RWPE2 (cell line): ENCODE data around the gene EXT2.

Source experiments
- ATAC-seq: fragments of 200-7000 bp; cut with Tn5 transposase; 3 replicates; pipeline ENCODE4 v1.9.1; 2021; ENCODE audit warnings: low read depth
- DNase-seq: peaks from one replicate; pipeline ENCODE4 v3.0.0-alpha.2; 2020; ENCODE audit warnings: low spot score
- H3K27ac ChIP-seq: fragments of 450-650 bp; 2 replicates; pipeline ENCODE4 v1.5.1; 2017; ENCODE audit warnings: mild to moderate bottlenecking; ENCODE audit not compliant: poor library complexity, severe bottlenecking
- H3K27me3 ChIP-seq: fragments of 250-450 bp; sonication (Bioruptor Pico); 2 replicates; pipeline ENCODE4 v1.5.1; 2021; ENCODE audit warnings: mild to moderate bottlenecking, moderate library complexity; ENCODE audit not compliant: insufficient read depth, poor library complexity, severe bottlenecking
- H3K36me3 ChIP-seq: fragments of 250-450 bp; sonication (Bioruptor Pico); 2 replicates; pipeline ENCODE4 v1.5.1; 2020; ENCODE audit warnings: low read depth, mild to moderate bottlenecking, moderate library complexity
- H3K4me1 ChIP-seq: fragments of 250-450 bp; sonication (Bioruptor Pico); 2 replicates; pipeline ENCODE4 v1.5.1; 2021; ENCODE audit warnings: mild to moderate bottlenecking, moderate library complexity; ENCODE audit not compliant: insufficient read depth, poor library complexity, severe bottlenecking
- H3K4me3 ChIP-seq: fragments of 250-450 bp; sonication (Bioruptor Pico); 2 replicates; pipeline ENCODE4 v1.5.1; 2021; ENCODE audit warnings: mild to moderate bottlenecking, moderate library complexity; ENCODE audit not compliant: severe bottlenecking
- H3K9me3 ChIP-seq: fragments of 250-450 bp; sonication (Bioruptor Pico); 2 replicates; pipeline ENCODE4 v1.5.1; 2021; ENCODE audit warnings: mild to moderate bottlenecking, moderate library complexity; ENCODE audit not compliant: severe bottlenecking
- CTCF ChIP-seq: fragments of 450-650 bp; IDR thresholded peaks from one replicate; pipeline ENCODE4 v1.5.1; 2017; ENCODE audit warnings: mild to moderate bottlenecking, moderate library complexity; ENCODE audit not compliant: poor library complexity, severe bottlenecking

Gene EXT2

GRCh38 chr11:44198146-44198724 is 102.8 kb downstream of the EXT2 start:
- peaks cover 21% of the 10 kb centered on the region for H3K36me3 ChIP-seq
- no peak overlapping the region for H3K27ac ChIP-seq
- H3K4me3 ChIP-seq, result no peak overlapping the region
- H3K9me3 ChIP-seq, result no peaks in the 10 kb centered on the region
- no peak for DNase-seq
- no peaks in the 10 kb centered on the region for H3K4me1 ChIP-seq
- no peak for ATAC-seq
- H3K27me3 ChIP-seq, result no peaks in the 10 kb centered on the region
- TF ChIP-seq CTCF, result no peak

GRCh38 chr11:44199298-44199697 is 103.8 kb downstream of the EXT2 start:
- Histone ChIP-seq H3K36me3 (peaks cover 21% of the 10 kb centered on the region), H3K27ac (no peak overlapping the region), H3K9me3 (no peaks in the 10 kb centered on the region), H3K4me1 (no peaks in the 10 kb centered on the region), H3K4me3 (no peak overlapping the region), H3K27me3 (no peaks in the 10 kb centered on the region)
- ATAC-seq (no peak), DNase-seq (no peak)
- no peak for TF ChIP-seq CTCF

GRCh38 chr11:44199816-44200215 is 104.3 kb downstream of the EXT2 start:
- H3K9me3 ChIP-seq, result no peaks in the 10 kb centered on the region
- H3K27ac ChIP-seq, result no peak overlapping the region
- ATAC-seq (no peak), DNase-seq (no peak)
- H3K4me1 ChIP-seq, result no peaks in the 10 kb centered on the region
- no peak for TF ChIP-seq CTCF
- H3K36me3 ChIP-seq, result peaks cover 17% of the 10 kb centered on the region
- H3K4me3 ChIP-seq, result no peak overlapping the region
- H3K27me3 ChIP-seq, result no peaks in the 10 kb centered on the region

- Histone ChIP-seq H3K27me3 (no peaks in the 10 kb centered on the region), H3K4me3 (no peak overlapping the region), H3K27ac (no peak overlapping the region), H3K36me3 (peaks cover 8% of the 10 kb centered on the region; the same call in 1 of the 2 replicates), H3K9me3 (no peaks in the 10 kb centered on the region), H3K4me1 (no peaks in the 10 kb centered on the region)
- TF ChIP-seq CTCF, result no peak
- DNase-seq (no peak), ATAC-seq (no peak)
These were observed 108.0 kb downstream of the EXT2 start for GRCh38 chr11:44203270-44204043.

- Histone ChIP-seq H3K27ac (no peak overlapping the region), H3K4me1 (no peaks in the 10 kb centered on the region), H3K27me3 (no peaks in the 10 kb centered on the region), H3K36me3 (peaks cover 4% of the 10 kb centered on the region), H3K9me3 (no peaks in the 10 kb centered on the region), H3K4me3 (no peak overlapping the region)
- DNase-seq, result no peak
- no peak for ATAC-seq
- no peak for TF ChIP-seq CTCF
These were observed 109.9 kb downstream of the EXT2 start for GRCh38 chr11:44205352-44205751.
